D341Med (cell line): Measurements from ENCODE around the gene PBOV1.
"Not testable (repeated sequence)": the region's sequence is repeated elsewhere in the genome, so short reads cannot be mapped to it uniquely, and the experiment has no call there.

Experiments
- DNase-seq: peaks from one replicate; pipeline ENCODE4 v3.0.0; 2012; ENCODE audit warnings: low spot score

The PBOV1 gene

DNA sequence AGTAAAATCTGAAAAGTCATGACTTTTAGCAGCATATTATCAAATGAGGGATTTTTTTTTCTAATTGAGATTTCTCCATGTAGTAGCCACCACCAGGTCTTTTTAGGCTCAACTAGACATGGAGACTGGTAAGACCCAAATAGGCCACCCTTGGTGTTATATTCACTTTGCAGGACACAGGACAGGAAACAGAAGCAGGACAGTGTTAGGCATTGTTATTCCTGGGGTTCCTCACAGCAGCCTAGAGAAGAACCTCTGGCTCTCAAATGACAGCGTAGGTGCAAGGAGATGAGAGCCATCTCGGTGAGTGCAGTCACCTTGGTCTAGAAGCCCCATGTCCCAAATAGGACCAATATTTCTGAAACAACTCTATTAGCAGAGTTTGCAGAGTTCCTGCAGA lies 19.2 kb upstream of the PBOV1 start:
- no peak for DNase-seq

DNA sequence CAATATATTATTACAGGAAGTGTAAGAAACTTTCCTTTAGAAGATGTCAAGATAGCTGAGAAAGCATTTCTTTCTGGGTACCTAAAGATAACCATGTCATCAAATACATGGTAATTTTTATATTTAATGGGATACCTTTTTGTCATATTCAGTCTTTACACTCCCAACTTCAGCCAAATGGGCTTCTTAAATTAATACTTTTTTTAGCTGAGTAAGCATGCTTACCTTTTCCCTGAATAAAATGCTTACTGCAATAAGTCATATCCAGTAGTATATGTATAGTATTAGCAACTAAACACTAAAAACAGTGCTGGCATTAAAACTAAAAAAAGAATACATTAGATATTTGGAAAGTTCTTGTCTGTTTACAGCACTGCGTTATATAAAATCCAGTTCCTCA lies 17.4 kb upstream of the PBOV1 start:
- DNase-seq = no peak

DNA sequence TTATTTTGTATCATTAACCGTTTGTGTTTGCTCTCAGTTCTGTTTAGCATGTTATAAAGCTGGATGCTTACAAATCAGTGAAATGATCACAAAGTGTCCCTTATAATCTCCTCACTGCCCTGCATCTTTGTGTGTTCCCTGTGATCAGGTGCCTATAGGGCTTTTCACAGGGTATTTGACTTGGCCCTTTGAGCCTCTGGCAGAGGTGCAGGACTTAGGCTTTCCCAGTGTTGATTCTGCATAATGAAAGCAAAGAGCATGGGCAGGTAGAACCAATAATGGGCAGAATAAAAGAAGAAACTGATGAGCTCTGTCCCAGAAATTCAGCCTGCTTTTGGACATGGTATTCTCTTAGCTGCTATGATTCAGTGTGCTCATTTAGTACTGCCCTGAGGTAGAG lies 16.9 kb upstream of the PBOV1 start:
- no peak for DNase-seq

DNA sequence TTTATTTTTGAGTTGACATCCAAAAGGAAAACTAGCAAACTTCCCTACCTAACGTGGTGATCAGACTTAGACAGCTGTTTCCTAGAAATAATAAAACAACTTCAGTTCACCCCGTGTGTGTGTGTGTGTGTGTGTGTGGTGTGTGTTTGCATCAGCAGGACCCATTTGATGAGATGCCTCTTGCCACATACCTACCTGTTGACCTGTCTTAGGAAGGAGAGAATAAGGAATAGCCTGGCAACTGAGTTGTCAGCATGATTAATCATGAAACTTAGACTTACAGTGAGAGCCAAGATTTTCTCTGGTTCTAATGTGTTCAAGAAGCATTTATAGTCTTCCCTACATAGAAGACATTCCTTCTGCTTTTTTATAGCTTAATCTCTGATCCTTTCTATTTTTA lies 16.1 kb upstream of the PBOV1 start:
- no peak for DNase-seq

DNA sequence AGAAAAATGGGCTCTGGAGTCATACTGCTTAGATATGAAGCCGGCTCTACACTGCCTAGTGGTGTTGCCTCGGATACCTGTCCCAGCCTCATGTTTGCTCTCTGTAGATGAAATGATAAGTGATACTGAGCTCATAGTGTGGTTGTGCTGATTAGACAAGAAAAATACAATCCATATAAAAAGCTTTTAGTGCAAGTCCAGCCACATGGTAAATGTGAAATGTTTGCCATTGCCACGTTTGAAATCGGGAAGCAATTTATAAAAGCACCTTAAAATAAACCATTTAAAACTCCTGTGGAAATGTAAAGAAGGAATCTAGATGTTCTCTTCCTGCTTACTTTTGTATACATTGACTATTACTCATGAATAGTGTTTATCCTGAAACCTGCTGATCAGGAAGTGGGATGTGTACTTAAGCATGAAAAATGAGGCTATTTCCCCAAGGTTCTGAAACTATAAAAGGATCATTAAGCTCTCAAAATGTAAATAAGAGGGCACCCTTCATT lies 13.1 kb upstream of the PBOV1 start:
- no peak for DNase-seq

DNA sequence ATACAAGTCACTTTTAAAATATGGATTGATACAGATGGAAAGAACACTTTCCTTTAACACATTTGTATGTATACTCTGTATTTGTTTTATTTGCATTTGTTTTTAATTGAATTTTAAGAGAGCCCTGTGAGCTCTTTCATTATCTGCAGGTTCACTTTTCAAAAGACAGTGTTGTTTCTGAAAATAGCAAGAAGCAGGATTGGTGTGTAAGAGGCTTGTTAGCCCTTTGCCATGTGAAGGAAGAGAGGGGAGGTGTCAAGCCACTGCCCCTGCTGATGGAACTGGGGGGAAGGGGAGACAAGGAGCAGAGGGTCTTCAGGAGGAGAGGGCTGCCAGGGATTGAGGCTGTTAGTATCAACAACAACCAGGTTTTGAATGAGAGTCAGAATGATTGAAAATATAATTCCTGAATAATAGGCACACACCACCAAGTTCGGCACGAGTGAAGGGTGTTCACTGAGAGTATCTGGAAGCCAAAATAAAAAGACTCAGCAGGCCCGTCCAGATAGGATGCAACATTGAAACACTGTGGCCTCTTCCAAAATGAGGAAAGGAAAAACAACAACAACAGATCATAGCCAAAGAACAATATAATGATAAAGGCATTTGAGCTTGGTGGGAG lies 12.6 kb upstream of the PBOV1 start:
- no peak for DNase-seq

DNA sequence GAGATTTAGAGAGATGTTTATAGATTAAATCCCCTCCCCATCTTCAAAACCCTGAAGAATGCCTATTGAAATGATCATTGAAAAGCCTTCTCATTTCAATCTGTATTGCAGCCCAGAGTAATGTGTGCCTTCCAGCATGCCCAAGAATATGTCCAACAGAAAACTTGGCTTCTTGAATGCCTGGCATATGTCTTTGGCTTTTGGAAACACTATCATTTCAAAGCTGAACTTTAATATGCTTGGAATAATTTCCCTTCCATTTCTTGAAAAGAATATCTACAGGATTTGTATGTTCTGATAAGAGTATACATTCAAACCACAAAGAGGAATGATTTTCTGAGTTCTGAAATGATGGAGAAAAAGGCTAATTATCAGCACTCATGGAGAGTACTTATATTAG lies 11.9 kb upstream of the PBOV1 start:
- DNase-seq = no peak

DNA sequence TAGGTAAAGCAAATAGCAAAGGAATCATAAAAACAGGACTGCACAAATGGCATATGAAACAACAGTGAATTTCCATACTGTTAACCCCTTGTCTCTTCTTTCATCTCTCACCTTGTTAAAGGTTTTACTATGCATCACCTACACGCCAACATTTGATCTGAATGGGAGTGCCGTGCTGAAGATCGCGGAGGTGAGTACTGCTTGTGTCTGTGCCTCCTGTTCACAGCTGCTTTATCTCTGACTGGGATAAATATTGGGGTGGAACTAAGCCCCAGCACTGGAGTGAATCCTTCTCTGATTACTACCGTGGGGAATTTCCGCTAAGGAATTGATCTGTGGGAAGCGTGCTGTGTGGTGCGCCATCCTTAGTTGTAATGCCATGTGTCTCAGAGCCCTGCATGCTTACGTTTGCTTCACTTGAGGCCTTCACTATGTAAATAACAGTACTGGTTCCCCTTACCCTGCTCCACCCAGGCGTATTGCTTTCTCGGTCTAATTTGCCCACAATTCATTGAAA lies 11.4 kb upstream of the PBOV1 start:
- no peak for DNase-seq

DNA sequence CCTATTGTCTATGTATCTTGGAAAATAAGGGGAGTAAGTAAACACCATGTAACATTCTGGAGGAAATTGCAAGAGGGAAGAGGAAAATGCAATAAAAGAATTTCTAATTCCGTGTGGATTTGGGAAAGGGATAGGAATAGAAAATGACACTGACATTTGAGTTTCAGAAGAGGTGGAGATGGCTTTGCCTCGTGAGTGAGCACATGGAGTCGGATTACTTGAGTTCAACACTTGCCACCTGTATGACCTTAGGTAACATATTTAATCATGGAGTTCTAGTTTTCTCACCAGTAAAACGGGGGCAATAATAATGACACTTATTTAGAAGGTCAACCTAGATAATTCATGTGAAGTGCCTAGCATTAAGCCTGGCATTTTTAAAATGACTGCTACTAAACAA lies 10.8 kb upstream of the PBOV1 start:
- no peak for DNase-seq

DNA sequence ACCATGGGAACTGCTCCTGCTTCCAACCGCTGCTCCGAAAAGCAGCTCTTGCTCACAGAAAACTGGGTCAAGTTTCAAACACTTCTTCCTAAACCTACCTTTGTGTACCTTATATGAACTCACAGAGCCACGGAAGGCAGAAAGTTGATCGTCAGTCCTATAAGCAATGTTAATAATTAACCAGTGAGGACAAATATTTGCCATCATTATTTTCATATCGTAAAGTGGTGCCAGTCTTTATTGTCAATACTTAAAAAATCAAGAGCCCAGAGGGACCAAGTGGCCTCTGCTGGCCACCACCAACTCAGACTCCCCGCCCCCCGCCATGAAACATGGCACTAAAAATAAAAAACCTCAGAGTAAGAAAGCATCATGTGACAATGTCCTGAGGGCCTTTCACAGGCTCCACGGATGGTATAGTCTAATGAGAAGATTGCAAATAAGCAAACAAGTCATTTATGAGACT lies 9.1 kb upstream of the PBOV1 start:
- no peak for DNase-seq

DNA sequence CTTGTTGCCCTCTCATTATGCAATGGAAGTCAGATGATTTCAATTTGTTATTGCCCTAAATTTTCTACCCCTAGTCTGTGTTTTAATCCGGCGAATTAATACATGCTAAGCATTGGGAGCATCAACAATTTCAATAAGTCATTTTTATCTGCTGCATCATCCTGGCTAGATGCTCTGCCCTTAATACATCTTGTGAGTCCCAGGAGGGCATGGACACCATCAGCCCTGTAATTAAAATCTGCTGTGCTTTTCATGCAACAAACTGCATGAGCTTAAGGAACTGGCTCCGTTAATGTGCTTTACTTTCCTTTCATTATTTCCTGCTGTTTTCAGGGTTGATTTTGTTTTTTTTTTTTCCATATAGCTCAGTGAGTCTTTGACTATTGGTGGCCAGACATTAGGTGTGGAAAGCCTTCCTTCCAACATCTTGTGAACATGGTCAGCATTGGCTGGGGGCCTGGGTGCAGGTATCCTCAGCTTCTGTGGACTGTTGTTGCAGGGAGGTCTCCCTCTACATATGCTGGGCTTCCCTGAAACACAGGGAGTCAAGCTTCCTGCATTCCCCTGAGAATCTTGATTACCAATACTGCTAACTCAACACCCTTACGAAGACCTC lies 8.5 kb upstream of the PBOV1 start:
- DNase-seq = no peak

DNA sequence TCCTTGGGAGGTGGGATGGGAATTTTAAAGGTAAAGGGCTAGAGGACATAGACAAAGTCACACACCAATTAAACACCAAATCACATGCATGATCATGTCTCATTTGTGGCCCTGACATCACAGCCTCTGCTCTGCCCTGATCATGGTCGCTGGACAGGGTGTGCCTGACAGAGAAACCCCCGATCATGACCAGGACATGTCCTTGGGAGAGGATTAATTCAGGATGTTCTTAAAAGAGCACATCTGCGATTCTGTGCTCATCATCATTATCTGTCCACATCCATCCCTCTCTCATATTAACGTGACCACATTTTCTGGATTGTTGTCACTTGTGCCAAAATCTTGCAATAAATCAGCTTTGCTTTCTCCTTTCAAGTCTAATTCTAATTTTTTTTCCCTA lies 7.7 kb upstream of the PBOV1 start:
- no peak for DNase-seq

DNA sequence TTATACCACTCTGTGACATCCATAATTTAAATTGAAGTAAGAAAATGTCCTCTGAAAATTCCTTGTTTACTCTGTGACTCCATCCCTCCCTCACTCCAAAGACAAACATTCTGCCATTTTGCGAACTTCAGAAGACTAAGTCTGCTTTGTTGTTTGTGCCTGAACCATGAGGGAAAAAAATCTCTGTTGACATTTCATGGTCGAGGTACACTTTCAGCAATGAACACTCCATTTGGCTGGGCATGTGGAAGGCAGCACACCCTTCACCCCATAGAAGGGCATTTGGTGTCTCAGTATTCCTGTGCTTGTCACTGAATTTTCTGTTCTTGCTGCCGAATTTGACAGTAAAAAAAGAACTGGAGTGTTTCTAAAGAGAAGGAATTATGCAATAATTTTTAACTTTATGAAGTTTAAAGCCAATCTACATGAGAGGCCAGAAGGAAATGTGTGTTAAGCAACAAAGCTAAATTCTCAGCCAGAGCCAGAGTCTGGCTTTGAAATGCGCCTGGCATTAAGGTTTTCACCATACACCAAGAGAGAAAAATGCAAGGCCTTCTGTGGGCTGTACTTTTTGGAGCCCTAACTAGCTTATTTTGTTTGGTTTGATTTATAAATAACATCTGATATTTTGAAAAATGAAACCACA lies 4.7 kb upstream of the PBOV1 start:
- DNase-seq = no peak

DNA sequence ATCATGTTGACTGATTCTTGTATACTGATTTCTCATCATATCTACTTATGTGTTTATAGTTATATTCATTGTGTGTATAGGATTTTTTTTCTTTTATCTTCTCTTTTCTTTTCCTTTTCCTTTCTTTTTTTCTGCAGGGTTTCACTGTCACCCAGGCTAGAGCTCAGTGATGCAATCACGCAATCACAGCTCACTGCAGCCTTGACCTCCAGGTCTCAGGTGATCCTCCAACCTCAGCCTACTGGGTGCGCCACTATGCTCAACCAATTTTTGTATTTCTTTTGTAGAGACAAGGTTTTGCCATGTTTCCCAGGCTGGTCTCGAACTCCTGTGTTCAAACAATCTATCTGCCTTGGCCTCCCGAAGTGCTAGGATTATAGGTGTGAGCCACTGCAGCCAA lies 1.6 kb upstream of the PBOV1 start:
- DNase-seq = no peak

DNA sequence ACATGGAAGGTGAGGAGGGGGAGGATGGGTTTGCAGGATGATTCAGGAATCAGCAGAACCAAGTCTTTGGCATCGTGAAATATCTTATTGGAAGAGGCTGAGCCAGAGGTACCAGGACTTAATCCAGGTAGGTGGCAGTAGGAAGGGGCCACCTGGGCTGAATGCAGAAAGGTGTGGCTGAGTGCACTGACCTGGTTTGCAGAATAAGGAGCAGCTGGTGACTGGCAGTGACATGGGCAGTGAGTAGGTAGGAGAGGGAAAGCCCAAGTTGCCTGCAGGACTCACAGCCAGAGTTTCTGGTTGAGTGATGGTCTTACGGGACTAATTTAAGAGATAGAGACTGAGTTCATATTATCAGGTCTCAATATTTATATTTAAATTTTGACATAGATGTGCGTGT lies 1.1 kb upstream of the PBOV1 start:
- DNase-seq = no peak

DNA sequence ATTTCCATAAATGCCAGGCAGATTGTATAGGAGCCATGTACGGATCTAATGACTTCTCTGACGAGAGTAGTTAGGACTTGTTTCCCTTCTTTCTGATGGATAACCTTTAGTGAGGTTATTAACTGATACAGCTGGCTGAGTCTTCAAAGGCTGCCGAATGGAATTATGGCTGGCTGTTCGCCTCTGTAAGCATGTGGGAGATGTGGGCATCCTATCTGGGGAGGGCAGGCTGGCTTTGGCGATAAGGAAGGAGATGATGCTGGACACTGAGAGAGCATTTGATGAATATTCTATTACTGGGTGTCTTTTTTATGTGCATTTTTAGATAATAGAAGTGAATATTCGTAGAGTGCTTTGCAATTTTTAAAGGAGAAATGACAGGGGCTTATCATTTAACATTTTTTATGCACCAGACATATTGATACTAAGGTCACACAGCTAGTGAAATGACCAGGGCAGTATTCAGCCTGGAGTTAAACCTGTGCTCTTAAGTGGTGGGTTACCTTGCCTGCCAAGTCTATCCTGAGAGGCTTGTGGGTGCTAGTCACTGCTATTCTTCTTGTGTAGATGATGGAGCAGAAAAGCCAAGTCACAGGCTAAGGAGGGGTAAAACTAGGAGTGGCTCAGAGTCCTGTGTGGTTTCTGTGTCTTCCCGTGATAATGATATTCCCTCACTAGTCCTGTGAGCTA lies 3.1 kb downstream of the PBOV1 start:
- no peak for DNase-seq

DNA sequence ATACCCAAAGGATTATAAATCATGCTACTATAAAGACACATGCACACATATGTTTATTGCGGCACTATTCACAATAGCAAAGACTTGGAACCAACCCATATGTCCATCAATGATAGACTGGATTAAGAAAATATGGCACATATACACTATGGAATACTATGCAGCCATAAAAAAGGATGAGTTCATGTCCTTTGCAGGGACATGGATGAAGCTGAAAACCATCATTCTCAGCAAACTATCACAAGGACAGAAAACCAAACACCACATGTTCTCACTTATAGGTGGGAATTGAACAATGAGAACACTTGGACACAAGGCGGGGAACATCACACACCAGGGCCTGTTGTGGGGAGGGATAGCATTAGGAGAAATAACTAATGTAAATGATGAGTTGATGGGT lies 5.8 kb downstream of the PBOV1 start:
- DNase-seq = not testable (repeated sequence)

DNA sequence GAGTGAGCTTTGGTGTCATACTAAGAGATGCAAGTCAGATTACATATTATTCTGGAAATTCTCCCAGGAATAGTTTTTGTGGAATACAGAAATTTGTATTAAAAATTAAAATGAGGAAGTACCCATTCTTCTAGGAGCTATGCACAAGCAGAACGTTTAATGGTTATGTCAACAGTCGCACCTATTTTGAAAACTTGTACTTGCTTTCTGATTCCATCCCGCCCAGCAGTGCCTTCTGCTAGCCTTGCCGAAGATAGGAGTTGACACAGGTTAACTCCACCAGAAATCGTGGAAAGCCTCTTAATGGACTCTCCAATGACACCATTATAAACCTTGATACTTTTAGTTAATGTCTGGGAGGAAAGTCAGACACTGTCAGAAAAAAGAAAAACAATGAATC lies 6.7 kb downstream of the PBOV1 start:
- no peak for DNase-seq

DNA sequence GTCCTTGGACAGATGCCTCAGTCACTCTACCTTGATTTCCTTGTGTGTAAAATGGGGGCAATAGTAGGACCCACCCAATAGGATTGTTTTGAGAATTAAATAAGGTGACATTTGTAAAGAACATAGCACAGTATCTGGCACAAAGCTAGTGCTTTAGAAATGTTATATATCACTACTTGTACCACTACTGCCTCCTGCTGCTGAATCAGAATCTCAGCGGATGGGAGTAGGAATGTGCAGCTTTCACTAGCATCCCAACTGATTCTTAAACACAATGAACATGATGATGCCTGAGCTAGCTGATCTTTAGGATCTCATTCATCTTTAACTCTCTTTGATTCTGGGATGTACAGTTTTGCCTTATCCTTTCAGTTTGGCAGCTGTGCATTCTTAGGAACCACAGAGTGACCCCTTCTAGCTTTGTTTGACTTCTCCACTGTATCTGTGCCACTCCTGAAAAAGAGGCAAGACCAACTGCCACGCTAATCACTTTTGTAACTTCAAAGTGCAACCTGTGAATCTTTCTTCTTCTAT lies 7.2 kb downstream of the PBOV1 start:
- no peak for DNase-seq

DNA sequence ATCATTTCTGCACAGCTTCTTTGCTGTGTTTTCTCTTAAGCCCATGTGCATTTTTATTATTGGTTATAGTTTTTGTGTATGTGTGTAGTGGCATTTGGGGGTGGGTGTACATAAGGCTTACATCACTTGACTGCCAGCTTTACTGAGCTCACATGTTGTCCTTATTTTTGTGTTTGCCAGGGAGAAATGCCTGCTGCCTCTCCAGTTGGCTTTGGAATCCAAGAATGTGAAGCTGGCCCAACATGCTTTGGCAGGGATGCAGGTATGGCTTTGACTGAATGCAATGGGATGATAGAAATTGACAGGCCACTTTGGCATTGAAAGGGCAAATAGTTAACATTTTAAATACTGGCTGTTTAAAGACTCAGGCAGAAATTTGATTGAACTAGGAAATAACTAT lies 11.4 kb downstream of the PBOV1 start:
- DNase-seq = no peak

DNA sequence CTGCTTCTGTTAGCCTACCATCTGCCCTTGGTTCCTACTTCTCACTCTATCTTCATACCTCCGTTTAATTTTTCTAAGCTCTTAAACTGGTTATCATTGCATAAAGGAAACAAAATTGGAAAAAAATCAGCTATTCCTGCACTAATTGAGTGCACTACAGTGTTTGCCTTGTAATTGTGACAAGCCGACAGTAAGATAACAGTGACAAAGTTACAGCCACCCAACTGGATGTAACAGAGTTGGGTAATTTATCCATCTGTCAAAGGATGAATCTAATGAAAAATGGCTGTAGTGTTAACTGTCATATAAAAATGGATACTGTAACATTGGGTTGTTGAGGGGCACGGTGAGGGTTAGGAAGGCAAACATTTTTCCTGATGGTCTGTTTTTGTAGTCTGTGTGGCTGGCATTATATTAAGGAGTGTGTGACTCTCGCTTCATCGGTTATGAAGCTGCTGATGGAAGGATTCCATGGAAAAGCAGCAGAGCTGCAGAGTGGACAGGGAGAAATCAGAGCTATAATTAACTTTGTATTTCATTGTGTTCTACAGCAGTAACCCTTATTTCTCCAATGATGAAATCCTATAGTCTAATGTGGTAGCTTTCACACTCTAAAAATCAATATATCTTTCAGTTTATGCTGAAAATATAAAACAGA lies 12.7 kb downstream of the PBOV1 start:
- no peak for DNase-seq

DNA sequence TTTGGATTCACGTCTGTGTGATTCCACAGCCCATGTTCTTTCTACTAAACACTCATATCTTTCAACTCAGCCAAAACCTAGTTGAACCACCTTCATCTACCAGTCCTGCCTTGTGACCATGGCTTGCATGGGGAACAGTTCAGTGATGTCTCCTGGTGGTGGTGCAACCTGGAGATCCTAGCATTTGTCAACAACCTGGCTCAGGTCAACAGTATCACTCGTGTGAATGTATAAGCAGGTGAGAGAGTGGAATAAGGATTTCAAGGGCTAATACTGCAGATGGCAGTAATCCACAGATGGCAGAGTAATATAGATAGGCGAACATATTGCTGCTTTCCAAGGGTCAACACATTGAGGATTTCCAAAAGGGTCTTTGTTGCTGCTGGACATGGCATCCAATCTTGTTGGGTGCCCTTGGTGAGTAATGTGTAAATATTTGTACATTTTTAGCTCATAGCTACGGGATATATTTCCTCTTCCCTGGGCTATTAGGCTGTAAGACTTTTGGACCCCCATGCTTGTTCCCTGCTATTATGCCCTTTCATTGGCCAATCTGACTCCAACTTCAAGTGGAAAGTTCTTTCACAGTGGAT lies 13.4 kb downstream of the PBOV1 start:
- DNase-seq = no peak
